ENCODE results near the gene BBS5.
A peak's percentile ranks its signal among the peaks of the same experiment; 100 is the strongest.

Gene BBS5

DNA sequence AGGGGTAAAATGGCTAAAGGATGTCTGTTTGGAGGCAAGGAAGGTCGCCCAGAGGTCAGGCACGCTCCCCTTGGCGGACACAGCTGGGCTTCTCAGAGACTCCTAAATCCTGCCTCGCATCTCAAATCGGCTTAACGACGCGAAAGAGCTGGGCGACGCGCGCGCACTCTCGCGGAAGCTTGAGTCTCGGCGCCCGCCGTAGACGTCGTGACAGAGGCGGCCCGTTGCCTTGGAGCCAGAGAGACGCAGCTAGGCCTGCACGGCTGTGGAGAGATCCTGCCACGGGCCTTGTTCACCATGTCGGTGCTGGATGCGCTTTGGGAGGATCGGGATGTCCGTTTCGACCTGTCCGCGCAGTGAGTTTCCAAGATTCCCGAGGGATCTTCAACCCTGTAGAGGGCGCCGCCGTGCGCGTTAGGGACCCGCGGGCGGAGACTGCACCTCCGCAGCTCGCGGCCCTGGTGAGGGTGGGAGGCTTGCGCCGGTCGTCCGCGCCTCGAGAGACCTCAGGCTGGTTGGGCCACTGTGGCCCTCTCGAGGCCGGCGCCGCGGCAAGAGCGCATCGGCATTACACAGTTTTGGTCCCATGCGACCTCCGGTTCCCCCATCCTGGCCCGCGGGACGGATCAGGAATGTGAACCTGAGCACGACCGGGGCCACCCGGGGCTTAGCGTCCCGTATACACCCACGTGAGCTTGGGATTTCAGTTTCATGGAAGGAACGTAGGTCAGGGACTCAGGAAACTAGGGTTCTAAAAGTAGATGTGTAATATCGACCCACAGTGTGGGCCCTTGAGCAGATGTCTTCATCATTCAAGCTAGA lies at the start of gene BBS5:
Gene BBS5, plus strand, starts transcription at position 238 of the 822 bp plus-strand sequence. Its CDS starts 60 bp downstream, at position 298.
- TF ChIP-seq MAX (IDR thresholded peaks at IDR 0.05) (peak; percentile 81), RAD21 (IDR thresholded peaks at IDR 0.05; ENCODE audit: low read depth) (peak; percentile 49), CEBPB (IDR thresholded peaks at IDR 0.05) (no peak), TEAD4 (IDR thresholded peaks at IDR 0.05) (peak; percentile 23; the same call in 1 of the 2 replicates), FOXM1 (IDR thresholded peaks at IDR 0.05; ENCODE audit: borderline replicate concordance, low read depth) (no peak), TAF1 (IDR thresholded peaks at IDR 0.05; ENCODE audit: low read depth) (no peak), CREB1 (IDR thresholded peaks at IDR 0.05; ENCODE audit: low read depth) (no peak; the same call in 1 of the 2 replicates), EP300 (IDR thresholded peaks at IDR 0.05; ENCODE audit: borderline replicate concordance) (no peak), TCF12 (IDR thresholded peaks at IDR 0.05; ENCODE audit: low read depth) (peak; percentile 47; the same call in 1 of the 2 replicates), YY1 (IDR thresholded peaks at IDR 0.05; ENCODE audit: low read depth) (peak; percentile 70), EGR1 (IDR thresholded peaks at IDR 0.05) (no peak), NFIC (IDR thresholded peaks at IDR 0.05) (no peak), ZBTB7A (IDR thresholded peaks at IDR 0.05; ENCODE audit: low read depth) (no peak)
- TF ChIP-seq, protein P1, sequence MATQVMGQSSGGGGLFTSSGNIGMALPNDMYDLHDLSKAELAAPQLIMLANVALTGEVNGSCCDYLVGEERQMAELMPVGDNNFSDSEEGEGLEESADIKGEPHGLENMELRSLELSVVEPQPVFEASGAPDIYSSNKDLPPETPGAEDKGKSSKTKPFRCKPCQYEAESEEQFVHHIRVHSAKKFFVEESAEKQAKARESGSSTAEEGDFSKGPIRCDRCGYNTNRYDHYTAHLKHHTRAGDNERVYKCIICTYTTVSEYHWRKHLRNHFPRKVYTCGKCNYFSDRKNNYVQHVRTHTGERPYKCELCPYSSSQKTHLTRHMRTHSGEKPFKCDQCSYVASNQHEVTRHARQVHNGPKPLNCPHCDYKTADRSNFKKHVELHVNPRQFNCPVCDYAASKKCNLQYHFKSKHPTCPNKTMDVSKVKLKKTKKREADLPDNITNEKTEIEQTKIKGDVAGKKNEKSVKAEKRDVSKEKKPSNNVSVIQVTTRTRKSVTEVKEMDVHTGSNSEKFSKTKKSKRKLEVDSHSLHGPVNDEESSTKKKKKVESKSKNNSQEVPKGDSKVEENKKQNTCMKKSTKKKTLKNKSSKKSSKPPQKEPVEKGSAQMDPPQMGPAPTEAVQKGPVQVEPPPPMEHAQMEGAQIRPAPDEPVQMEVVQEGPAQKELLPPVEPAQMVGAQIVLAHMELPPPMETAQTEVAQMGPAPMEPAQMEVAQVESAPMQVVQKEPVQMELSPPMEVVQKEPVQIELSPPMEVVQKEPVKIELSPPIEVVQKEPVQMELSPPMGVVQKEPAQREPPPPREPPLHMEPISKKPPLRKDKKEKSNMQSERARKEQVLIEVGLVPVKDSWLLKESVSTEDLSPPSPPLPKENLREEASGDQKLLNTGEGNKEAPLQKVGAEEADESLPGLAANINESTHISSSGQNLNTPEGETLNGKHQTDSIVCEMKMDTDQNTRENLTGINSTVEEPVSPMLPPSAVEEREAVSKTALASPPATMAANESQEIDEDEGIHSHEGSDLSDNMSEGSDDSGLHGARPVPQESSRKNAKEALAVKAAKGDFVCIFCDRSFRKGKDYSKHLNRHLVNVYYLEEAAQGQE (IDR thresholded peaks at IDR 0.05; ENCODE audit: low read depth), result no peak
- TF ChIP-seq, protein P2, sequence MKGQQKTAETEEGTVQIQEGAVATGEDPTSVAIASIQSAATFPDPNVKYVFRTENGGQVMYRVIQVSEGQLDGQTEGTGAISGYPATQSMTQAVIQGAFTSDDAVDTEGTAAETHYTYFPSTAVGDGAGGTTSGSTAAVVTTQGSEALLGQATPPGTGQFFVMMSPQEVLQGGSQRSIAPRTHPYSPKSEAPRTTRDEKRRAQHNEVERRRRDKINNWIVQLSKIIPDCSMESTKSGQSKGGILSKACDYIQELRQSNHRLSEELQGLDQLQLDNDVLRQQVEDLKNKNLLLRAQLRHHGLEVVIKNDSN (IDR thresholded peaks at IDR 0.05), result no peak; the same call in 1 of the 2 replicates

- TF ChIP-seq, protein P1 (IDR thresholded peaks at IDR 0.05; ENCODE audit: low read depth), result peak; percentile 75
These were observed 45.1 kb upstream of the BBS5 start for GRCh38 chr2:169434236-169434635.

DNA sequence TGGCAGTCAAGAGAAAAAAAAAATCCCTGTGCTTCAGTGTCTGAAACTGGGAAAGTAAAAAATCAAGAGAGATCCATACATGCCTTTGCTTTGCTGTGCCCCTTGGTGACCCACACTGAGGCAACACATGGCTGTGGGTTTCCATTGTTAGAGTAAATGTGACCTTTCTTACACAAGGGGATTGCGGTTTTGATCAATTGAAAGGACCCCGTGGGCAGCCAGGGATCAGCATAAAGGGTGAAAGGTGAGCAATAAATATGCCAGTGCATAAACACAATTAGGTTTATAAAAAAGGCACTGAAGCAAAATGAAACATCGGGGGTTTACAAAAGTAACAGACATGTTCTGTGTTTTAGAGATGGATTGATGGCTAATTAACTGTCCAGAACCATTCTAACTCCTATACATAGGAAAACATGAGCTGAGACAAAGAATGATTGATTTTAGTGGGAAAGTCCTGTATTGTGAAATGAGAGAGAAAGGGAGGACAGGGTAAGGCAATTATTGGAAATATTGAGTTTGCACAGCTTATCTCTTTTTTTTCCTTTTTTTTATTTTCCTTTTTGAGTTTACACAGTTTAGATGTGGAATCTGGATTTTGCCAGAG lies 40.7 kb upstream of the BBS5 start:
- TF ChIP-seq, protein P1 (IDR thresholded peaks at IDR 0.05; ENCODE audit: low read depth), result no peak
- TF ChIP-seq ZBTB7A (IDR thresholded peaks at IDR 0.05; ENCODE audit: low read depth) (no peak), YY1 (IDR thresholded peaks at IDR 0.05; ENCODE audit: low read depth) (no peak), FOXM1 (IDR thresholded peaks at IDR 0.05; ENCODE audit: borderline replicate concordance, low read depth) (no peak), RAD21 (IDR thresholded peaks at IDR 0.05; ENCODE audit: low read depth) (no peak), TAF1 (IDR thresholded peaks at IDR 0.05; ENCODE audit: low read depth) (no peak), TCF12 (IDR thresholded peaks at IDR 0.05; ENCODE audit: low read depth) (no peak), MAX (IDR thresholded peaks at IDR 0.05) (no peak), NFIC (IDR thresholded peaks at IDR 0.05) (no peak), TEAD4 (IDR thresholded peaks at IDR 0.05) (no peak), EGR1 (IDR thresholded peaks at IDR 0.05) (no peak), EP300 (IDR thresholded peaks at IDR 0.05; ENCODE audit: borderline replicate concordance) (no peak), CEBPB (IDR thresholded peaks at IDR 0.05) (no peak), CREB1 (IDR thresholded peaks at IDR 0.05; ENCODE audit: low read depth) (no peak)
- TF ChIP-seq, protein P2 (IDR thresholded peaks at IDR 0.05), result no peak

GRCh38 chr2:169439900-169440299 lies 39.4 kb upstream of the BBS5 start:
- TF ChIP-seq NFIC (IDR thresholded peaks at IDR 0.05) (no peak), RAD21 (IDR thresholded peaks at IDR 0.05; ENCODE audit: low read depth) (no peak)

Data from Ishikawa (cell line).